Ovary (tissue), 9 donors: ENCODE results near the gene REEP6. TPM values are rescaled to one million over a fixed set of nuclear protein-coding genes. Genes with fewer than 3 reads are reported as not detected.

Source experiments
- DNase-seq, 5 donors: peaks; one replicate each; pipeline ENCODE4 v3.0.0-alpha.2; 2019 to 2020
- H3K27ac ChIP-seq, 2 donors: fragments of 200-600 bp; one replicate each; pipeline versions ENCODE4 v1.5.1 to v1.8.0; 2019 to 2022
- H3K27me3 ChIP-seq: fragments of 200-600 bp; one replicate; pipeline ENCODE4 v1.8.0; 2022
- H3K36me3 ChIP-seq: fragments of 200-600 bp; sonication (generic); one replicate; pipeline ENCODE4 v1.5.1; 2019
- H3K4me1 ChIP-seq: one replicate; pipeline ENCODE4 v1.8.1; 2013; ENCODE audit warnings: mild to moderate bottlenecking, moderate library complexity; ENCODE audit not compliant: insufficient read depth
- H3K4me3 ChIP-seq: fragments of 200-600 bp; sonication (generic); one replicate; pipeline ENCODE4 v1.5.1; 2017
- H3K9me3 ChIP-seq, 2 donors: fragments of 200-600 bp in 1 of 2; sonication (generic) in 1 of 2; one replicate each; pipeline versions ENCODE4 v1.5.1 to v1.8.1; 2013 to 2019; ENCODE audit warnings: mild to moderate bottlenecking in 1 of 2, moderate library complexity in 1 of 2
- EP300 ChIP-seq: sonication (generic); formaldehyde crosslinking; IDR thresholded peaks from one replicate; pipeline ENCODE4 v1.6.1; 2017; ENCODE audit warnings: antibody characterized with exemption
- POLR2A ChIP-seq: fragments of 450-650 bp; IDR thresholded peaks from one replicate; pipeline ENCODE4 v1.6.1; 2017; ENCODE audit warnings: antibody characterized with exemption, mild to moderate bottlenecking, moderate library complexity
- WGBS, 3 donors: extraction: QIAGEN DNeasy Blood & Tissue Kit in 1 of 3; methylation state at CpG; one replicate each; pipeline versions ENCODE4 v1.1.5 to v1.1.7; 2013 to 2017; 5-methylcytosine and 5-hydroxymethylcytosine counted together
- intact Hi-C, 4 donors: fragments of 100-400 bp; cut with DNase I; formaldehyde crosslinking; loops; one replicate each; pipeline versions ENCODE4 v1.11.0 to v1.15.1; 2022 to 2023
- polyA plus RNA-seq, 2 donors: library from polyadenylated mRNA; stranded (reverse); fragments of 200-250 nt in 1 of 2; fragments of 350-450 nt in 1 of 2; fragmentation: Illumina TruSeq in 1 of 2; extraction: RNeasy Lipid Tissue Mini Kit (QIAGEN cat#74804) in 1 of 2; gene quantifications; one replicate each; pipeline ENCODE4 v1.2.3, GENCODE V29; 2013 to 2014
- total RNA-seq, 7 donors: library from RNA; depleted of rRNA in 2 of 7; stranded (reverse); fragments of >200 nt in 2 of 7; fragmentation: NEBNext Ultra II Directional in 3 of 7; extraction: Animal tissue kit (Norgen Biotek cat#: 25700) in 3 of 7; gene quantifications; one replicate each; pipeline versions ENCODE4 v1.1.0 to v1.2.4, GENCODE V29; 2016 to 2023
- TF ChIP-seq, protein P1 (sequence below), 3 donors: fragments of 450-650 bp in 2 of 3; fragments of 200-600 bp in 1 of 3; IDR thresholded peaks; one replicate each; pipeline versions ENCODE4 v1.5.1 to v1.8.0; 2016 to 2022; ENCODE audit warnings: antibody characterized with exemption in 3 of 3, mild to moderate bottlenecking in 1 of 3
- donor health status: DM: no; HTN: no; CAD: no; lungs with moderate emphysema.
- donor health status: DM: no; HTN: no; CAD: no.
- donor health status: Bipolar disorder and iron deficiency.
- donor health status: DM: yes; HTN: yes; CAD: no.
- donor health status: DM: no; HTN: no; CAD: no.
- donor health status: DM: yes; HTN: yes; CAD: no.

Gene REEP6
- total and polyA plus RNA-seq, 9 donors, result 2.9 to 13.0 (median 9.2) TPM

DNA sequence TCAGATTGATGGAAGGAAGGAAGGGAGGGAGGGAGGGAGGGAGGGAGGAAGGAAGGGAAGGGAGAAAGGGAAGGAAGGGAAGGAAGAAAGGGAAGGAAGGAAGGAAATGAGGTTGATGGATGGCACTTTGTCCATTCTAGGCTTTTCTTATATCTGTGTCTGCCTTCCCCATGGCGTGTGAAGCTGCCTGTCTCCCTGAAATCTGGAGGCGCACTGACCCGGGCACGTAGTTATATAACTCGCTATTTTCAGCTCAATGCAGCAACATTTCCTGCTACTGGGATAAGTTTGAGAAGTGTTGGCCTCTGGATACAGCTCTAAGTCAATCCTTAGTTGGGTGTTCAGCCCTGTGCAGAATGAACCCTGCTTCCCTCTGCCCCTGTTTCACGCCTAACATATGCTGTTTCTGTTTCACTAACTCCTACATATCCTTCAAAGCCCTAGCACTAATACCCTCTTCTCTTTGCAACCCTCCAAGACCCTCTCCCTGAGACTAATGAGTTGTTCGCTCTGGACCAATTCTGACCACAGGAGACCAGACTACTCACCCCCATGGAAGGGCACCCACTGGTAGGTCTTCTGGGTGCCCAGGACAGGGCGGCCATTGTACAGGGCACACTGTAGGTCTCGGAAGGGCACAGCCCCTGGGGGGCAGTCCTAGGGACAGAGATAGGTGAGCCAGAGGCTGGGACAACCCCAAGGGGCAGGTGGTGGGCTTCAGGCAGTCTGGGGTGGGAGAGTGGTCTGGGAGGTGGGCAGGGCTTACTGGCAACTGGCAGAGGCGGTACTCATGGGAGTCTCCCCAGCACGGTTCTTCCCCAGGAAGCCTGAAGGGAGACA is 18.8 kb downstream of the REEP6 start:
- 40 to 51% (median 43%) methylated on average over 11 of the region's 11 CpGs for WGBS, 3 donors
- Histone ChIP-seq H3K4me1 (peaks cover 2% of the 10 kb centered on the region), H3K36me3 (no peaks in the 10 kb centered on the region), H3K27me3 (peaks cover under 1% of the 10 kb centered on the region), H3K27ac (no peak overlapping the region), H3K9me3 (no peaks in the 10 kb centered on the region), H3K4me3 (no peak overlapping the region)
- intact Hi-C loops, result no loop called here
- DNase-seq, result no peak
- no peak for TF ChIP-seq POLR2A
- no peak for TF ChIP-seq EP300
- TF ChIP-seq, protein P1, sequence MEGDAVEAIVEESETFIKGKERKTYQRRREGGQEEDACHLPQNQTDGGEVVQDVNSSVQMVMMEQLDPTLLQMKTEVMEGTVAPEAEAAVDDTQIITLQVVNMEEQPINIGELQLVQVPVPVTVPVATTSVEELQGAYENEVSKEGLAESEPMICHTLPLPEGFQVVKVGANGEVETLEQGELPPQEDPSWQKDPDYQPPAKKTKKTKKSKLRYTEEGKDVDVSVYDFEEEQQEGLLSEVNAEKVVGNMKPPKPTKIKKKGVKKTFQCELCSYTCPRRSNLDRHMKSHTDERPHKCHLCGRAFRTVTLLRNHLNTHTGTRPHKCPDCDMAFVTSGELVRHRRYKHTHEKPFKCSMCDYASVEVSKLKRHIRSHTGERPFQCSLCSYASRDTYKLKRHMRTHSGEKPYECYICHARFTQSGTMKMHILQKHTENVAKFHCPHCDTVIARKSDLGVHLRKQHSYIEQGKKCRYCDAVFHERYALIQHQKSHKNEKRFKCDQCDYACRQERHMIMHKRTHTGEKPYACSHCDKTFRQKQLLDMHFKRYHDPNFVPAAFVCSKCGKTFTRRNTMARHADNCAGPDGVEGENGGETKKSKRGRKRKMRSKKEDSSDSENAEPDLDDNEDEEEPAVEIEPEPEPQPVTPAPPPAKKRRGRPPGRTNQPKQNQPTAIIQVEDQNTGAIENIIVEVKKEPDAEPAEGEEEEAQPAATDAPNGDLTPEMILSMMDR (IDR thresholded peaks at IDR 0.05), result no peak

DNA sequence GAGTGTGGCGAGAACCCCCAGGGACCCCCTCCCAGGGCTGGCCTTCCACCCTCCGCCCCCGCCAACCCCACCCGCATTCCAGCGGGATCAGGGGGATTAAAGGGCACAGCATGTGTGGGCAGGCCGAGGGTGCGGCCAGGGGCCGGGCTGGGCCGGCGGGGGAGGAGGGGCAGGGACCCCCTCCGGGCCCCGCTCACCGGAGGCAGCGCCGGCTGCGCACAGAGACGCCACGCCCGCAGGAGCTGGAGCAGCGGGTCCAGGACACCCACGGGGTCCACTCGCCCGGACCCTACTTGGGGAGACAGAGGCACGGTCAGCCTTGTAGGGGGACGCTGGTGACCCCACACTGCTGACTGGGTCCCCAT is 19.4 kb downstream of the REEP6 start:
- Histone ChIP-seq H3K4me3 (no peak overlapping the region), H3K4me1 (peaks cover 2% of the 10 kb centered on the region), H3K9me3 (no peaks in the 10 kb centered on the region), H3K27ac (no peak overlapping the region), H3K36me3 (no peaks in the 10 kb centered on the region), H3K27me3 (peaks cover 5% of the 10 kb centered on the region)
- TF ChIP-seq, protein P1 (IDR thresholded peaks at IDR 0.05), result no peak
- no peak for TF ChIP-seq POLR2A
- no peak for TF ChIP-seq EP300
- intact Hi-C loops, result no loop called here
- DNase-seq, result no peak
- 0 to 14% (median 13%) methylated on average over 3 to 25 of the region's 25 CpGs for WGBS, 3 donors

DNA sequence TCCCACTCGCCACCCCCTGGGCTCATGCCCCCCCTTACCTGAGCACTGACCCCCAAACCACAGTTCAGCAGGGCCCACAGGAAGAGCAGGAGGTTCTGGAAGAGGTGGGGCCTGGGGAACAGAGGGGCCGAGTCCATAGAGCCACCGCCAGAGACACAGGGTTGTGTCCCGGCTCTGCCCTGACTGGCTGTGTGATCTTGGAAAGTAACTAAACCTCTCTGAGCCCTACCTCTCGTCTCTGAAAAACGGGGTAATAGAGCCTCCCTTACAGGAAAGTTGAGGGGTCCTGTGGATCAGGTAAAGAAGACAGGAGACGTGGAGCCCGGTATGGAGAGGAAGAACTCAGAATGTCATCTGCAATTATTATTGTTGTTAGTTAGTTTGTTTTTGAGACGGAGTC is 19.8 kb downstream of the REEP6 start:
- Histone ChIP-seq H3K27me3 (peaks cover 5% of the 10 kb centered on the region), H3K9me3 (no peaks in the 10 kb centered on the region), H3K36me3 (no peaks in the 10 kb centered on the region), H3K4me3 (no peak overlapping the region), H3K4me1 (peaks cover 2% of the 10 kb centered on the region), H3K27ac (no peak overlapping the region)
- intact Hi-C loops, result no loop called here
- no peak for DNase-seq
- TF ChIP-seq POLR2A, result no peak
- TF ChIP-seq, protein P1 (IDR thresholded peaks at IDR 0.05), result no peak
- WGBS, 3 donors, result 28 to 41% (median 35%) methylated on average over 8 to 9 of the region's 9 CpGs

DNA sequence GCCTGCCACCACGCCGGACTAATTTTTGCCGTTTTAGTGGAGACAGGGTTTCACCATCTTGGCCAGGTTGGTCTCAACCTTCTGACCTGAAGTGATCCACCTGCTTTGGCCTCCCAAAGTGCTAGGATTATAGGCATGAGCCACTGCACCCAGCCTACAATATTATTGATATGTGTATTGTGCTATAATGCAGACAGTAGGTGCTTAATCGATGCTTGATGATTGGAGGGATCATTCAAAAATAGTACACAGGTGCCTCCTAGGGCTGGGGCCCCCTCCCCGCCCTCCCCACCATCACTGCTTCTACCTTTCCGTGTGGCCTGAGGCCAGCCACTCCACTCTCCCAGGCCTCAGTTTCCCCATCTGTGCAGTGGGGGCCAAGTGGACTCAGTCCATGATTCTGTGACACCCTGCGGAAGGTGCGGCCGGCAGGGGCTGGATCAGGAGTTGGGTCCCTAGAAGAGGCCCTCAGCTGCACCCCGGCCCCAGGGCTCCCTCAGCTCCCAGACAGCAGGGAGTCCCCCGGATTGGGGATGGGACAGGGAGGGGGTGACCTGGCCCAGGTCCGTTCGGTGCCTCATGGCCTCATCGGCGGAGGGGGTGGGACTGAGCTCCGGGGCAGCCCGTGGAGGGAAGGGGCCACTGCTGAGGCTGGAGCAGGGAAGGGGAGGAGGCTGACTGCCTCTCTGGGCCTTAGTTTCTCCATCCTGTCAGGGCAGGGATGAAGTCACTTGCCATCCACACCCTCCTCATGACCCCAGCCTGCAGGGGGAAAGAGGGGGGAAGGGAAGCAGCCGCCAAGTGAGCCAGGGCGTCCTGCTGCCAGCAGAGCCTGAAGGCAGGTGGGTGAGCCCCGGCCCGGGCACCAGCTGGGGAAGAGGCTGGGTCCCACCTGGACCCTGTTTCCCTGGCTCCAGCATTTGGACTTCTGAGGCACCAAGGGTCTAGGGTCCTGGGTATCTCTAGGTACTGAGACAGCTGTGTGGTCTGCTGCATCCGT is 20.6 kb downstream of the REEP6 start:
- Histone ChIP-seq H3K4me3 (no peak overlapping the region), H3K27me3 (peaks cover 5% of the 10 kb centered on the region), H3K4me1 (peaks cover 2% of the 10 kb centered on the region), H3K27ac (no peak overlapping the region), H3K9me3 (no peaks in the 10 kb centered on the region), H3K36me3 (no peaks in the 10 kb centered on the region)
- DNase-seq, result no peak
- intact Hi-C loops, result no loop called here
- WGBS, 3 donors, result 34 to 52% (median 37%) methylated on average over 21 to 22 of the region's 22 CpGs
- TF ChIP-seq EP300, result no peak
- TF ChIP-seq POLR2A, result no peak
- TF ChIP-seq, protein P1 (IDR thresholded peaks at IDR 0.05), result no peak
